KBM-7 (cell line): ENCODE data around the gene FER.
"Not testable (repeated sequence)": the region's sequence is repeated elsewhere in the genome, so short reads cannot be mapped to it uniquely, and the experiment has no call there.

Experiments
- DNase-seq: peaks from one replicate; pipeline ENCODE4 v3.0.0-alpha.2; 2015
- in situ Hi-C: fragments of 300-500 bp; cut with MboI; formaldehyde crosslinking; loops from 2 replicates; pipeline ENCODE4 v1.14.3; 2020; ENCODE audit warnings: low sequenced_read_pairs, low pct_unique_long_range_greater_than_20kb, mixed read lengths

FER gene

DNA sequence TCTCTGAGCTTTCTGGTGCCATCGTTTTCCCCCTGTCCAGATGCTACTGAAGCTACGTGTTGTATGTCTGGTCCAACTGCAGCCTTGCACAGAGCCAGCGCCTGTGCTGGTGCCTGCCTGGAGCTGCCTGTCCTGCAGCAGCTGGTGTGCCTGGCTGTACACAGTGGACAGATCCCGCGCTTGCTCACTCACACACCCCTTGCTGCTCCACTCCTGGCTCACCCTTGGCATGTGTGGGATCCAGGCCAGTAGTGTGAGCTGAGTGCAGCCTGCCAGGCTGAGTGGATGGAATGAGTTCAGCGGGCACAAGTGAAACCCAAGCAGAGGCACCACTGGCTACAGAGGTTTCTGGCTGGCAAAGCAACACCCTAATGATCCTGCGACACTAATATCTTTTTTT, 40.4 kb downstream of the FER start:
- no peak for DNase-seq
- in situ Hi-C loops, result no loop called here

DNA sequence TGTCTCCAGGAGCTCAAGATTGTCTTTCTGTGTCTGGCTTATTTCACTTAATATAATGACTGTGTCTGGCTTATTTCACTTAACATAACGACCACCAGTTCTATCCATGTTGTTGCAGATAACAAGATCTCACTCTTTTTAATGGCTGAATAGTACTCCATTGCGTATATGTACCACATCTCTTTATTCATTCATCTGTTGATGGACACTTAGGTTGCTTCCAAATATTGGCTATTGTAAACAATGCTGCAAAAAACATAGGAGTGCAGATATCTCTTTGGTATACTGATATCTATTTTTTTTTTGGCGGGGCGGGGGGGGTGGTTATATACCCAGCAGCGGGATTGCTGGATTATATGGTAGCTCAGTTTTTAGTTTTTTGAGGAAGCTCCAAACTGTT, 45.5 kb downstream of the FER start:
- in situ Hi-C loops, result no loop called here
- no peak for DNase-seq

DNA sequence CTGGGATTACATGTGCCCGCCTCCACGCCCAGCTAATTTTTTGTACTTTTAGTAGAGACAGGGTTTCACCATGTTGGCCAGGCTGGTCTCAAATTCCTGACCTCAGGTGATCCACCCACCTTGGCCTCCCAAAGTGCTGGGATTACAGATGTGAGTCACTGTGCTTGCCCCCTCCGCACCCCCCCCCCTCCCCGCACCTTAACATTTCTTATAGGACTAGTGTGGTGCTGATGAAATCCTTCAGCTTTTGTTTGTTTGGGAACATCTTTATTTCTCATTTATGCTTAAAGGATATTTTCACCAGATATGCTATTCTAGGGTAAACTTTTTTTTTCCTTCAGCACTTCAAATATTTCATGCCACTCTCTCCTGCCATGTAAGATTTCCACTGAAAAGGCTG, 46.7 kb downstream of the FER start:
- DNase-seq, in situ Hi-C loops: not testable (repeated sequence)

DNA sequence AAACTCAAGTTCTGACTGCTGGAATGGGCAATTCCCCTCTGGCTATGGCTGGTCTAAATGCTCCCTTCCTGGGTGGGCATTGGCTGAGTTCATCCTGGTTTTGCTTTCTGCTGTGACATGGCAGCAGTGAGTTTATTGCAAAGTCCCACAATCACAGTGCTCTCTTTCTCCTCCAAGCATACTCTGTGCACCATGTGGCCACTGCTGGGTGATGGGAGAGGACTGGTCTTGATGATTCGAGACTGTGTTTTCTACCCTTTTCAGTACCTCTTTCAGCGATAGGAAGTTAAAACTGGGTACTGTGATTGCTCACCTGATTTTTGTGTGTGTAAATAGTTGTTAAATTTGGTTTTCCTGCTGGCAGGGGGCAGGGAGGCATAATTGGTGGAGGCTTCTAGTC, 49.7 kb downstream of the FER start:
- DNase-seq, result no peak
- in situ Hi-C loops, result no loop called here

DNA sequence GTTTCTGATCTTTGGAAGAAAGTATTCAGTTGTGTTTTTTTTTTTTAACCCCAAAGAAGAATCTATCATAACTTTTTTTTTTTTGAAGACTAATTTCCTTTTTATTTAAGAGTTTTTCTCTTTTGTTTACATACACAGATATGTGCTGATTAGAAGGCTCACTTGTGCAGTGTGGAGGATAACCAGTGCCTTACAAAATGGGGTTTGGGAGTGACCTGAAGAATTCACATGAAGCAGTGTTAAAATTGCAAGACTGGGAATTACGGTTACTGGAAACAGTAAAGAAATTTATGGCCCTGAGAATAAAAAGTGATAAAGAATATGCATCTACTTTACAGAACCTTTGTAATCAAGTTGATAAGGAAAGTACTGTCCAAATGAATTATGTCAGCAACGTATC, 50.3 kb downstream of the FER start:
- in situ Hi-C loops, result no loop called here
- DNase-seq, result no peak

DNA sequence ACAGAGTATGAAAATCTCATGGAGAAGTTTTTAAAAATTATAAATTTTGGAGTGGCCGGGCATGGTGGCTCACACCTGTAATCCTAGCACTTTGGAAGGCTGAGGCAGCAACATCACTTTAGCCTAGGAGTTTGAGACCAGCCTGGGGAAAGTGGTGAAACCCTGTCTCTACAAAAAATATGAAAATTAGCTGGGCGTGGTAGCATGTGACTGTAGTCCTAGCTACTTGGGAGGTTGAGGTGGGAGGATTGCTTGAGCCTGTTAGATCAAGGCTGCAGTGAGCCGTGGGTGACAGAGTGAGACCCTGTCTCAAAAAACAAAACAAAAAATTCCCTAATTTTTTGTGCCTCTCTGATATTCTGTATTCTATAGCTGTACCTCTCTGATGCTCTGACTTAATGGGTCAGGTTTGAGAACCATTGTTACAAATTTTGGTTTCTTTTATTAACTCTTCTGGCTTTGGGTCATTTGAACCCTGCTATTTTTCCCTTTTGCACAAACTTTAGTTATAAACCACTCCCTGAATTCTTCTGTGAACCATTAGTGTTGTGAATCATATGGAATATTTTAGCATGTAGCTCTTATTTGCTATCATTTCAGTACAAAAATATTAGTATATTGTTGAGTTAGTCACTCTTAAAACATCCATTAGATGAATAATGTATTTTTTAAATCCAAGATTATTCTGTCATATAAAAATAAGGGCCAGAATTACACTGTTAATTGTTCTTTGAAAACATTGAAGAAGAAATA, 51.0 kb downstream of the FER start:
- in situ Hi-C loops, result no loop called here
- DNase-seq, result no peak

DNA sequence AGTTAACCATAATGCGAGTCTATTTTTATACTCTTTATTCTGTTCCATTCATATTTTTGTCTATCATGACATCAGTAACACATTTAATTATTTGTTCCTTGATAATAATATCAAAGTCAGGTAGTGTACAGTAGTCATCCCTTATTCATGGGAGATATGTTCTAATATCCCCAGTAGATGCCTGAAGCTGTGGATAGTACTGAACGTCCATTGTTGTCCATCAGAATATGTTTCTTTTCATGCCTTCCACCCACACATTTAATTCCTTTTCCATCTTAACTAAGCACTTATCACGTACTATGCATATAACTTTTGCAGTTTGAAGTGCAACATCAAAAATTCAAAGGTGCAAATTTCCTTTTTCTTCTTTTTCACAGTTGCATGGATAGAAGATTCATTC, 53.6 kb downstream of the FER start:
- in situ Hi-C loops, result no loop called here
- no peak for DNase-seq

DNA sequence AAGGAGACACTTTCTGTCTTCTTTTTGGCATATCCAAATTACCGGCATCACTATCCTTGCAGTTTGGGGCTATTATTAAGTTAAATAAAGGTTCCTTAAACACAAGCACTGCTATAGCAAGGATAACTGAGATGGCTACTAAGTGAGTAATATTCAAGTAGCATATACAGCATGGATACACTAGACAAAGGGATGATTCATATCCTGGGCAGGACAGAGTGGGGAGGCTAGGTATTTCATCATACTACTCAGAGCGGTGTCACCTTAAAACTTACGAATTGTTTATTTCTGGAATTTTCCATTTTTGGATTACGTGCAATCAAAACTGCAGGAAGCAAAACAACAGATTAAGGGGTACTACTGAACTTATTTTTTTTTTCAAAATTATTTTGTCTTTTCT, 54.1 kb downstream of the FER start:
- in situ Hi-C loops, result no loop called here
- DNase-seq, result peak; percentile 9

DNA sequence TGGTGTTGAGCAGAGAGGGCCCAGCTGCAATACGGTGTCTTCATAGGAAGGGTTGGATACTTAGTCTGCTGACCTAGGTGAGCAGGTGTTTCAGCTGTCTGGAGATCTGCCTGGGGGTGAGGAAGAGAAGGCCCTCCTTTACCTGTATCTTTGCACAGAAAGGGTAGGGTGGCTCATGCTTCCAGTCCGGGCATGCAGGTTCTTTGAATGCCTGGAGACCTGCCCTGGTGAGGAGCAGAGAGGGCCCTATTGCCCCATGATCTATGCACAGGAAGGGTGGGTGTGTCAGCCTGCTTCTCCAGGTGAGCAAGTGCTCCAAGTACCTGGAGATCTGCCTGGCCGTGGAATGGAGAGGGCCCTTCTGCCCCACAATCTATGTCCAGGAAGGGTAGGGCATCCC, 63.0 kb downstream of the FER start:
- in situ Hi-C loops, result no loop called here
- no peak for DNase-seq

DNA sequence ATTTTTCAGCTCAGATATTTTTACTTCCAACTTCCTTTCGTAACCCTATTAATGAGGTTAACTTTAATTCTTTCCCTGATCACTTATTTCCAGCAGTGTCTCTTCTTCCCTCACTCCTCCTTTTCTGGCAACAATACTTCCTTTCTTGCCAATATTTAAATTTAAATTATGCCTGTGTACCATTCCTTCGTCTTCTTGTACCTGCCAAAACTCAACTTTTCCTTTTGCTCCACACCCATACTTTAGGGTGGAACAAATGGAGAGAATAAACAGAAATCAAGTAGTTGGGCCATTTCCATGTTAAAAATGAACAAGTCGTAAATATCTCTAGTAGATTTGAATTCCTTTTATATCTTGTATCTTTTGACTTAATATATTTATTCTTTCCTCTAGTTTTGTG, 66.0 kb downstream of the FER start:
- in situ Hi-C loops, result no loop called here

DNA sequence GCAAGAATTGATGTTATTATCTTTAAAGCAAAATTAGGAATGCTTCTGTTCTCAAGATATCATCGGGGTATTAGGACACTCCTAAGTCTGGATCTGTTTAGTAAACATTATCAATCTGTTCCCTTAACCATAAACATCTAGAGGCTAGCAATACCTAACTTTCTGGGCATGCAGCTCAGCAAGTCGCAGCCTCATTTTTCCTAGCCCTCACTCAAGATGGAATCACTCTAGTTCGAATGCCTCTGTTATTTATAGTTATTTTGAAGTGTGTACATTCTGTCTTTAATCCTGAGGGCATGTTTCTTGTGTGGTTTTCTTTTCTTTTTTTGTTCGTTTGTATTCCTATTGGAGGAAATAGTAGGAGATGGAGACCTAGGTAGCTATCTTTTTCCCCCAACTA, 66.9 kb downstream of the FER start:
- in situ Hi-C loops, result no loop called here
- no peak for DNase-seq

More for the DNA sequence above, 66.0 kb downstream of the FER start:
- DNase-seq, result no peak

DNA sequence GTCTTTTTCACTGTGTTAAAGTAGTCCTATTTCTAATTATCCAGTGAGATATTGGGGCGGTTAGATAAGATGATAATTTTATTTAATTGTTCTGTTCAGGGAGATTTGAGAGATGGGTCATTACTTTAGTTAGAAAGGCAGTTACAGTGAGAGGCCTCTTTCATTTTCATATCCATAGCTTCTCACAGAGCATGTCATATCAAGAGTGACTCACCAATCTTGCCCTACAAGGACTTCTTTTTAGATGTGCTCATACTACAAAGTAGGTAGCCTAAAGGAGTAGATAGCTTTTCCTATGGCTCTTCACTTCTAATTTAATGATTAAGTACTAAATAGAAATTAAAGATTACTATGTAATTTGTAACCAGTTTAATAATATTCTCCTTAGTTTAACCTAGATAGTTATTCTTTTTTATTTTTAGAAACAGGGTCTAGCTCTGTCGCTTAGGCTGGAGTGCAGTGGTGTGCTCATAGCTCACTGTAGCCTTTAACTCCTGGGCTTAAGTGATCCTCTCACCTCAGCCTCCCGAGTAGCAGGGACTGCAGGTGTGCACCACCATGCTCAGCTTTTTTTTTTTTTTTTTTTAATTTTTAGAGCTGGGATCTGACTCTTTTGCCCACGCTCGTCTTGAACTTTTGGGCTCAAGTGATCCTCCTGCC, 71.0 kb downstream of the FER start:
- in situ Hi-C loops, result no loop called here
- DNase-seq, result no peak

DNA sequence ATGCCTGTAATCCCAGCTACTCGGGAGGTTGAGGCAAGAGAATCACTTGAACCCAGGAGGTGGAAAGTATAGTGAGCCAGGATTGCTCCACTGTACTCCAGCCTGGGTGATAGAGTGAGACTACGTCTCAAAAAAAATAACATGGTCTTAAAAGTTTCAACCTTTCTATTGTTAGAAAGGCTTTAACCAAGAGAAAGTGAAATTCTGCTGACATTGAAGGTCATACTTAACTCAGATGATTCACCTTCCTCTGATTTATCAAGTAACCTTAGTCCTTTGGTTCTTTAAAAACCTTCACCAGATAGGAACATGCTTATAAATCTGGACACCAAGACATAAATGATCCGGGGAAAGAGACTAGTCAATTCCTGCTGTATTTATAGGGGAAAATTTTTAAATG, 73.3 kb downstream of the FER start:
- DNase-seq, result no peak
- in situ Hi-C loops, result no loop called here

DNA sequence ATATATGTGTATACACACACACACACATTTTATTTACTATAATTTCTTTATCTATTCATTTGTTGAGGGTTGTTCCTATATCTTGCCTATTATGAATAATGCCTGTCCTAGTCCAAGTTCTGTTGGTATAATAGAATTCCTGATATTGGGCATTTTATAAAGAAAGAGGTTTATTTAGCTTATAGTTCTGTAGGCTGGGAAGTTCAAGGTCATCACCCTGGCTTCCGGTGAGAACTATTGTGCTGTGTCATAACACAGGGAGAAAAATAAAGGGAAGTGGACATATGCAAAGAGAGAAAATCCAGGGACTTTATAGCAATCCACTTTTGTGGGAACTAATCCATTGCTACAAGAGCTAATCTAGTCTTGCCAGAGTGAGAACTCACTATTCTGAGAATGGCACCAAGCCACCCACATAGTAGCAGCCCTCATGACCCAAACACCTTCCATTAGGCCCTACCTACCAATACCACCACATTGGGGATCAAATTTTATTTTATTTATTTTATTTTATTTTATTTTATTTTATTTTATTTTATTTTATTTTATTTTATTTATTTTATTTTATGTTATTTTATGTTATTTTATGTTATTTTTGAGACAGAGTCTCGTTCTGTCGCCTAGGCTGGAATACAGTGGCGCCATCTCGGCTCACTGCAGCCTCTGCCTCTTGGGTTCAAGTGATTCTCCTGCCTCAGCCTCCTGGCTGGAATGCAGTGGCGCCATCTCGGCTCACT, 74.7 kb downstream of the FER start:
- no peak for DNase-seq
- in situ Hi-C loops, result no loop called here

DNA sequence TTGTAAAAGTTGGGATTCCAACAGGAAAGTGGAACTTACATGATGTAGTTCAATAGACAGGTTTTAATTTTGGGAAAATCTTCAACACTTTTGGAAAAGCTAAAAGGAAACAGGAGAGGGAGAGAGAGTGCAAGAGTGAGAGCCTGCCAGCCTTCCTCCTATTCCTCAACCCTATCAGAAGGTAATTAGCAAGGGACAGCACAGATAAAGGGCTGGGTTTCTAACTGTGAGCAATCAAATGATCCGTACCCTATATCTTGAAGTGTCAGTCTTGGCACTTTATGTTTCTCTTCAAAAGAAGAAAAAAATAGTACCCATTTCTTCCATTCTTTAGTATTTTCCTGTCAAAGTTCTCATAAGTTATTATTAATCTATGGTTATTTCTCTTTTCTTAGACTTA, 79.4 kb downstream of the FER start:
- no peak for DNase-seq
- in situ Hi-C loops, result no loop called here

DNA sequence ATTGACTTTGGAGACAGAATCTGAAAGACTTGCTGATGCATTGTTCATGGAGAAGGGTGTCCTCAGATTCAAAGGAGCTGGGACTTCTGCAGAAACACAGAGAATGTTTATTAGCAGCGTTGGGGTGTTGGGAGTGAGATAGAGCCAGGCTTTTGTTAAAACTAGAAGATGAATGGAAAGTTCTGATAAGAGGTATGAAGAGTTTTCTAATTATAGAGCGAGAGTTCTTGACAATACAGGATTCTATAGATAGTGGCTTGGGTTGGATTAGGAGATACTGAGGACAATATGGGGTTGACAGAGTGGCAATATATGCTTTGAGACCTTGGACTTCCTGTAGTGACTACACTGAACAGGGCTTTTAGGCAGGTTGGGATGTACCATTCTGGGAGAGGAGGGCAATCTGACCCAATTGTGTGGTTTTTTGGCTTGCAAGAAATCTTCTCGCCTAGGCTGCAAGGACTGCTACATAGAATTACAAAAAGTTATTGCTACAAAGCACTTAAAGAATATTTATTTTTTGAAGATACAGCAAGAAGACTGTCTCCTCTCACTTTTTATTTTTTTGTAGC, 83.1 kb downstream of the FER start:
- in situ Hi-C loops, result no loop called here
- DNase-seq, result no peak

DNA sequence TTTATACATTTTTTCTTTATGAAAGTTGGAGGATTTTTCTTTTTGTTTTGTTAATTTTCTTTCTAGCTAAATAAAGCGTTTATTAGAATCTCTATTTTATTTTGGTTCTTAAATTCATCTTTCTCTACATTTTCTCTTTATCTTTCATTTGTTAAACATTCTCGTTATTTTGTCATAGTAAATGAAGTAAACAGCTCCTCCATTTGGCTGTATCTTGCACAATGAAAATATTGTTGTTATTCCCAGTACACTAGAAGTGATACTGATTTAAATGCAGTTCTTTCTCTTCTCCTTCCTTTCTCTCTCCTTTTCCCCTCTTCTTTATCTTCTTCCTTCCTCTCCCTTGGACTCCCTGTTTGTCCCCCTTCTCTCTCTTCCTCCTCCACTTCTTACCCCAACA, 88.8 kb downstream of the FER start:
- in situ Hi-C loops, result no loop called here
- no peak for DNase-seq

DNA sequence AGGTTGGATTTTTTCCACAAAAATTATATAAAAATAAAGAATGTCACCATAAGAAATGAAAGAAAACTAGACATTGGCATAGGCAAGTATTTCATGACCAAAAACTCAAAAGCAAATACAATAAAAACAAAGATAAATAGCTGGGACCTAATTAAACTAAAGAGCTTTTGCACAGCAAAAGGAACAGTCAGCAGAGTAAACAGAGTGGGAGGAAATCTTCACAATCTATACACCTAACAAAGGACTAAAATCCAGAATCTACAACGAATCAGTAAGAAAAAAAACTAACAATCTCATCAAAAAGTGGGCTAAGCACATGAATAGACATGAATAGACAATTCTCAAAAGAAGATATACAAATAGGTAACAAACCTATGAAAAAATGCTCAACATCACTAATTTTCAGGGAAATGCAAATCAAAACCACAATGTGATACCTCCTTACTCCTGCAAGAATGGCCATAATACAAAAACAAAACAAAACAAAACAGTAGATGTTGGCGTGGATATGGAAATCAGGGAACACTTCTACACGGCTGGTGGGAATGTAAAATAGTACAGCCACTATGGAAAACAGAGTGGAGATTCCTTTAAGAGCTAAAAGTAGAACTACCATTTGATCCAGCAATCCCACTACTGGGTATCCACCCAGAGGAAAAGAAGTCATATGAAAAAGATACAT, 94.7 kb downstream of the FER start:
- DNase-seq, in situ Hi-C loops: not testable (repeated sequence)

DNA sequence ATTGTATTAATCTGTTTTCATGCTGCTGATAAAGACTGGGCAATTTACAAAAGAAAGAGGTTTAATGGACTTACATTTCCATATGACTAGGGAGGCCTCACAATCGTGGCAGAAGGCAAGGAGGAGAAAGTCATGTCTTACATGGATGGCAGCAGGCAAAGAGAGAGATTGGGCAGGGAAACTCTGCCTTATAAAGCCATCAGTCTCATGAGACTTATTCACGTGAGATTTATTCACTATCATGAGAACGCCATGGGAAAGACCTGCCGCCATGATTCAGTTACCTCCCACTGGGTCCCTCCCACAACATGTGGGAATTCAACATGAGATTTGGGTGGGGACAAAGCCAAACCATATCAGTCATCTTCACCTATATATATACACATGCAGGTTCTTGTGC, 103.4 kb downstream of the FER start:
- DNase-seq, in situ Hi-C loops: not testable (repeated sequence)

DNA sequence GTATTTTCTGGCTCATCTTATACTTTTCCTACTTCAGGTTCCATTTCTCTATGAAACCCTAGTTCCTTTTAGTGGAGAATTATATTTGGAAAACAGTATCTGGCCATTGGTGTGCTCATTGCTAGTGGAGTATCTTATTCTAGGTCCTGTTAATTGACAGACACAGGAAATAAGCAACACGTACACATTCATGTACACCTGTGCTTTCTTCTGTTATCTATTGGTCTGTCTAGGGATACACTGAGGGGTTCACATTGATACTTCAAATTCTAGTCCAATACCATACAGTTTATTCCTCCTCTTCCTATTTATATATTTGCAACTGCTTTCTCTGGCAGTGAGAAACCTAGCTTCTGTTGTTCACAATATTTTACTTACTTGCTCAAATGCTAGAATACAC, 110.2 kb downstream of the FER start:
- in situ Hi-C loops, result no loop called here
- no peak for DNase-seq
